Type B pancreatic cell (in vitro differentiated cells): ENCODE data around the gene SRC. TPM values are rescaled to one million over a fixed set of nuclear protein-coding genes. Genes with fewer than 3 reads are reported as not detected.
A peak's percentile ranks its signal among the peaks of the same experiment; 100 is the strongest.

Experiments
- DNase-seq: peaks from one replicate; pipeline ENCODE4 v3.0.0; 2021; ENCODE audit warnings: mixed read lengths; ENCODE audit not compliant: unreplicated experiment; ENCODE audit errors: extremely low spot score
- H3K27ac Mint-ChIP-seq: 2 replicates; pipeline ENCODE4 v1.8.0; 2021; ENCODE audit warnings: mild to moderate bottlenecking, mixed read lengths
- H3K27me3 Mint-ChIP-seq: 2 replicates; pipeline ENCODE4 v1.8.0; 2021; ENCODE audit warnings: mixed read lengths
- H3K36me3 Mint-ChIP-seq: 2 replicates; pipeline ENCODE4 v1.8.0; 2021; ENCODE audit warnings: mixed read lengths
- H3K4me1 Mint-ChIP-seq: one replicate; pipeline ENCODE4 v1.8.0; 2021; ENCODE audit warnings: mixed read lengths; ENCODE audit not compliant: unreplicated experiment
- H3K4me3 Mint-ChIP-seq: 2 replicates; pipeline ENCODE4 v1.8.0; 2021; ENCODE audit warnings: mild to moderate bottlenecking, mixed read lengths
- H3K9me3 Mint-ChIP-seq: 2 replicates; pipeline ENCODE4 v1.8.0; 2021; ENCODE audit warnings: mixed read lengths
- total RNA-seq: library from RNA; stranded (reverse); gene quantifications from 2 replicates; pipeline ENCODE4 v1.2.1, GENCODE V29; 2021; ENCODE audit warnings: low replicate concordance
- TF ChIP-seq, protein P1 (sequence below): fragments of 200-600 bp; sonication (generic); conservative IDR thresholded peaks from 2 replicates; pipeline ENCODE4 v1.5.0; 2021; ENCODE audit warnings: antibody characterized with exemption, mild to moderate bottlenecking

Gene SRC
- total RNA-seq, 1 donor from 2014 or later = 56.0 TPM

GRCh38 chr20:37414224-37415035, 68.5 kb downstream of the SRC start:
- no peak overlapping the region for H3K4me3 Mint-ChIP-seq
- H3K27ac Mint-ChIP-seq = no peak overlapping the region
- H3K27me3 Mint-ChIP-seq = peaks cover 31% of the 10 kb centered on the region
- no peak for DNase-seq
- no peaks in the 10 kb centered on the region for H3K36me3 Mint-ChIP-seq
- TF ChIP-seq, protein P1, sequence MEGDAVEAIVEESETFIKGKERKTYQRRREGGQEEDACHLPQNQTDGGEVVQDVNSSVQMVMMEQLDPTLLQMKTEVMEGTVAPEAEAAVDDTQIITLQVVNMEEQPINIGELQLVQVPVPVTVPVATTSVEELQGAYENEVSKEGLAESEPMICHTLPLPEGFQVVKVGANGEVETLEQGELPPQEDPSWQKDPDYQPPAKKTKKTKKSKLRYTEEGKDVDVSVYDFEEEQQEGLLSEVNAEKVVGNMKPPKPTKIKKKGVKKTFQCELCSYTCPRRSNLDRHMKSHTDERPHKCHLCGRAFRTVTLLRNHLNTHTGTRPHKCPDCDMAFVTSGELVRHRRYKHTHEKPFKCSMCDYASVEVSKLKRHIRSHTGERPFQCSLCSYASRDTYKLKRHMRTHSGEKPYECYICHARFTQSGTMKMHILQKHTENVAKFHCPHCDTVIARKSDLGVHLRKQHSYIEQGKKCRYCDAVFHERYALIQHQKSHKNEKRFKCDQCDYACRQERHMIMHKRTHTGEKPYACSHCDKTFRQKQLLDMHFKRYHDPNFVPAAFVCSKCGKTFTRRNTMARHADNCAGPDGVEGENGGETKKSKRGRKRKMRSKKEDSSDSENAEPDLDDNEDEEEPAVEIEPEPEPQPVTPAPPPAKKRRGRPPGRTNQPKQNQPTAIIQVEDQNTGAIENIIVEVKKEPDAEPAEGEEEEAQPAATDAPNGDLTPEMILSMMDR = no peak
- no peaks in the 10 kb centered on the region for H3K9me3 Mint-ChIP-seq
- H3K4me1 Mint-ChIP-seq = peaks cover 18% of the 10 kb centered on the region

- no peaks in the 10 kb centered on the region for H3K9me3 Mint-ChIP-seq
- H3K4me1 Mint-ChIP-seq = peaks cover 11% of the 10 kb centered on the region
- no peak overlapping the region for H3K4me3 Mint-ChIP-seq
Measured at GRCh38 chr20:37415118-37416085, 69.5 kb downstream of the SRC start.

GRCh38 chr20:37416100-37416847, 70.3 kb downstream of the SRC start:
- TF ChIP-seq, protein P1 = no peak
- peak overlapping the region; percentile 37 for H3K27ac Mint-ChIP-seq
- H3K4me3 Mint-ChIP-seq = no peak overlapping the region
- H3K27me3 Mint-ChIP-seq = peaks cover 38% of the 10 kb centered on the region
- DNase-seq = no peak
- peaks cover 19% of the 10 kb centered on the region for H3K4me1 Mint-ChIP-seq
- no peaks in the 10 kb centered on the region for H3K36me3 Mint-ChIP-seq
- no peaks in the 10 kb centered on the region for H3K9me3 Mint-ChIP-seq

More at GRCh38 chr20:37415118-37416085, 69.5 kb downstream of the SRC start:
- TF ChIP-seq, protein P1 = no peak
- DNase-seq = no peak
- H3K27ac Mint-ChIP-seq = peak overlapping the region; percentile 50
- H3K36me3 Mint-ChIP-seq = no peaks in the 10 kb centered on the region
- H3K27me3 Mint-ChIP-seq = peaks cover 30% of the 10 kb centered on the region

DNA sequence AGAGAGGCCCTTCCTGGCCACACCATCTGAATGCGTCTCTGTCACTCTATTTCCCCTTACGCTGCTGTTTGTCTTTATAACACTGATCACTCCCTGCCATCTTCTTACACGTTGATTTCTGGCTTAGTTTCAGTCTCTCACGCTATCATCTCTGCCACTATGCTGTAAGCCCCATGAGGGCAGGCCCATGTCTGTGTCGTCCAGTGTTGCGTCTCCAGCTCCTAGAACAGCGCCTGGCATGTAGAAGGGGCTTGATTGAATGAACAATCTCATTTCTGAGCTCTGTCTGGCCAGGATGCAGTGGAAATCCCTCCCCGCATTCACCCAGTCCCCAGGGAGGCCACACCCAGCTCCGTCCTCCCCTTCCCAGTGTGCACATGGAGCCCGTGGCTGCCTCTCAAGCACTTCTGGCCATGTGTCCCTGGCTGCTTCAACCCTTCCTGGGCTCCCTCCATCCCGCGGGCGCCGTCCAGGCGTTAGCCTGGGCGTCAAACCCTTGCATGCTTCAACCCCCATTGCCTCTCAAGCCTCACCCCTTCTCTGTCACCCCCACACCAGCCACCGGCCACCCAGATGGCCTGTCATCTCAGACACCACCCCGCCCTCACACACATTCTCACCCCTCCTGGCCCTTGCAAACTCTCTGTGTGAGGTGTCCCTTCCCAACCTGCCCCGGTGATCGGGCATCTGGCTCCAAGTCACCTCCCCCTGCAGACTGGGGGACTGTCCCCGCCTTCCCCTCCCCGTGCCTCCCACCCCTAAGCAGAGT, 71.1 kb downstream of the SRC start:
- Mint-ChIP-seq H3K27ac (peak overlapping the region; percentile 37), H3K9me3 (no peaks in the 10 kb centered on the region), H3K4me1 (peaks cover 27% of the 10 kb centered on the region), H3K4me3 (no peak overlapping the region), H3K27me3 (peaks cover 43% of the 10 kb centered on the region), H3K36me3 (no peaks in the 10 kb centered on the region)
- TF ChIP-seq, protein P1 = no peak
- DNase-seq = no peak
